ENCODE data around the gene NALCN. TPM values are rescaled to one million over a fixed set of nuclear protein-coding genes. Genes with fewer than 3 reads are reported as not detected.

Gene NALCN
- total RNA-seq, 6 experiments from 2014 or later, result 0.09 to 0.81 (median 0.25) TPM

- no peak overlapping the region for H3K27ac ChIP-seq
- H3K36me3 ChIP-seq, result no peaks in the 10 kb centered on the region
- no peaks in the 10 kb centered on the region for H3K9me3 ChIP-seq
- H3K4me3 ChIP-seq, result no peak overlapping the region
- no peak for DNase-seq
- intact Hi-C loops (cut with DNase I), result no loop called here
- H3K27me3 ChIP-seq, result no peaks in the 10 kb centered on the region
- TF ChIP-seq POLR2A (IDR thresholded peaks at IDR 0.05) (no peak), CTCF (IDR thresholded peaks at IDR 0.05) (no peak)
- H3K4me1 ChIP-seq, result no peaks in the 10 kb centered on the region
- ATAC-seq, result no peak
These were observed 173.6 kb downstream of the NALCN start for GRCh38 chr13:101242720-101243119.

- Histone ChIP-seq H3K4me1 (no peaks in the 10 kb centered on the region), H3K27ac (no peak overlapping the region), H3K4me3 (no peak overlapping the region), H3K36me3 (no peaks in the 10 kb centered on the region), H3K27me3 (no peaks in the 10 kb centered on the region), H3K9me3 (no peaks in the 10 kb centered on the region)
- ATAC-seq, result no peak
- DNase-seq, result no peak
- TF ChIP-seq POLR2A (IDR thresholded peaks at IDR 0.05) (no peak), CTCF (IDR thresholded peaks at IDR 0.05) (no peak)
- intact Hi-C loops (cut with DNase I), result no loop called here
These were observed 177.8 kb downstream of the NALCN start for GRCh38 chr13:101238555-101238954.

- Histone ChIP-seq H3K27me3 (no peaks in the 10 kb centered on the region), H3K27ac (no peak overlapping the region), H3K4me3 (no peak overlapping the region), H3K36me3 (no peaks in the 10 kb centered on the region), H3K9me3 (no peaks in the 10 kb centered on the region), H3K4me1 (no peaks in the 10 kb centered on the region)
- intact Hi-C loops (cut with DNase I), result no loop called here
- TF ChIP-seq CTCF (IDR thresholded peaks at IDR 0.05) (no peak), POLR2A (IDR thresholded peaks at IDR 0.05) (no peak)
- WGBS (ENCODE audit: insufficient coverage, low coverage, low lambda C conversion rate, missing lambda C conversion rate), result 63% methylated on average over 5 of the region's 5 CpGs
- ATAC-seq, result no peak
- DNase-seq, result no peak
These were observed 184.4 kb downstream of the NALCN start for GRCh38 chr13:101231751-101232428.

GRCh38 chr13:101230271-101230890, 185.9 kb downstream of the NALCN start:
- DNase-seq, result no peak
- WGBS (ENCODE audit: insufficient coverage, low coverage, low lambda C conversion rate, missing lambda C conversion rate), result 41% methylated on average over 6 of the region's 6 CpGs
- intact Hi-C loops (cut with DNase I), result no loop called here
- Histone ChIP-seq H3K4me3 (no peak overlapping the region), H3K27me3 (no peaks in the 10 kb centered on the region), H3K9me3 (no peaks in the 10 kb centered on the region), H3K4me1 (no peaks in the 10 kb centered on the region), H3K36me3 (no peaks in the 10 kb centered on the region), H3K27ac (no peak overlapping the region)
- ATAC-seq, result no peak
- TF ChIP-seq CTCF (IDR thresholded peaks at IDR 0.05) (no peak), POLR2A (IDR thresholded peaks at IDR 0.05) (no peak)

All from right lobe of liver (tissue), 6 donors.